ELF-1 (cell line): ENCODE data around the gene PTGIS.

Experiments used
- DNase-seq: peaks from one replicate; pipeline ENCODE4 v3.0.0-alpha.2; 2016; ENCODE audit warnings: low read depth, low spot score

PTGIS gene

DNA sequence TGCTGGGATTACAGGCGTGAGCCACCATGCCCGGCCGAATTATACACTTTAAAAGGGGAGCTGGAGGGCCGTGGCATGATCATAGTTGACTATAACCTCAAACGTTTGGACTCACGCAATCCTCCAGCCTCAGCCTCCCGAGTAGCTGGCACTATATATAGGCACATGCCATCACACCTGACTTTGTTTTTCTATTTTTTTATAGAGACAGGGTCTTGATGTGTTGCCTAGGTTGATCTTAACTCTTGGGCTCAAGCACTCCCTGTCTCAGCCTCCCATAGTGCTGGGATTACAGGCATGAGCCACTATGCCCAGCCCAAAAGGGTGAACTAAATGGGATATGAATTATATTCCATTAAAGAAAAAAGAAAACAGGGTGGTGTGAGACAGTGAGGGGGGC is 7.8 kb downstream of the PTGIS start:
- DNase-seq, result no peak

DNA sequence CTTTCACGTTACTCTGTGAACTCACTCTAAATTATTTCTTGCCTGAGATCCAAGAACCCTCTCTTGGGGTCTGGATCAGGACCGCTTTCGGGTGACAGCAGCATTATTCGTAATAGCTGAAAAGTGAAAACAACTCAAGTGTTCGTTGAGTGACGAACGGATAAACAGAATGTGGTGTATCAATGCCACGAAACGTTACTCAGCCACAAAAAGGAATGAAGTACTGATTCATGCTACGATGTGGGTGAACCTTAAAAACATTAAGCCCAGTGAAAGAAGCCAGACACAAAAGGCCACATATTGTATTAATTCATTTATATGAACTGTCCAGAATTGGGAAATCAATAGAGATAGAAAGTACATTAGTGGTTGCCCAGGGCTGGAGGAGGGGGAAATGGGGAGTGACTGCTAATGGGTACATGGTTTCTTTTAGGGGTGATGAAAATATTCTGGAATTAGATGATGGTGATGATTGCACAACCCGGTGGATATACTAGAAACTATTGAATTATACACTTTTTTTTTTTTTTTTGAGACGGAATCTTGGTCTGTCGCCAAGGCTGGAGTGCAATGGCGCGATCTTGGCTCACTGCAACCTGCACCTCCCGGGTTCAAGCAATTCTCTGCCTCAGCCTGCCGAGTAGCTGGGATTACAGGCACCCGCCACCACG is 8.4 kb downstream of the PTGIS start:
- DNase-seq, result no peak

DNA sequence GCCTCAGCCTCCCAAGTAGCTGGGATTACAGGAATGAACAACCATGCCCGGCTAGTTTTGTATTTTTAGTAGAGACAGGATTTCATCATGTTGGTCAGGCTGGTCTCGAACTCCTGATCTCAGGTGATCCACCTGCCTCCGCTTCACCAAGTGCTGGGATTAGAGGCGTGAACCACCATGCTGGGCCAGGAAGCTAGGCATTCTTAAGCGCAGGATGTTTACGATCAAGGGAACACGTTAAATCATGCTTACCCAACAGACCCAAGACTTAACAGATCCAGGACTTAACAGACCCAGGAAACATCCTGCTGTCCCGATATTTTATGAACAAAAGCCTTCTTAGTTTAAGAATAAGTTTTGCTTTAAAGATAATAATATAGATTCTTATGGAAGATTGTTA is 9.1 kb downstream of the PTGIS start:
- no peak for DNase-seq

DNA sequence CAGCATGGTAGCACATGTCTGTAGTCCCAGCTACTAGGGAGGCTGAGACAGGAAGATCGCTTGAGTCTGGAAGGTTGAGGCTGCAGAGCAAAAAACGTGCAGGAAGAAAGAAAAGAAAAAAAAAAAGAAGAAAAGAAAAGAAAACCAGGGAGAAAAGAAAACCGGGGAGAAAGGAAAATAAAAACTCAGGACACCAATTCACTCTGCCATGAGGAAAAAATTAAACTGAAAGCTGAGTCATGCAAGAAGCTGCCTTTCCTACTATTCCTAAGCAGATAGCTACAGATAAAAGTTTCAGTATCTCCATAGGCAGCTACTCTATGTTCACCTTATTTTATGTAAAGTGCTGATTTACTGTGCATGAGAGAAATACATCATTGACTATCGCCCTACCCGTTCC is 10.5 kb downstream of the PTGIS start:
- no peak for DNase-seq

DNA sequence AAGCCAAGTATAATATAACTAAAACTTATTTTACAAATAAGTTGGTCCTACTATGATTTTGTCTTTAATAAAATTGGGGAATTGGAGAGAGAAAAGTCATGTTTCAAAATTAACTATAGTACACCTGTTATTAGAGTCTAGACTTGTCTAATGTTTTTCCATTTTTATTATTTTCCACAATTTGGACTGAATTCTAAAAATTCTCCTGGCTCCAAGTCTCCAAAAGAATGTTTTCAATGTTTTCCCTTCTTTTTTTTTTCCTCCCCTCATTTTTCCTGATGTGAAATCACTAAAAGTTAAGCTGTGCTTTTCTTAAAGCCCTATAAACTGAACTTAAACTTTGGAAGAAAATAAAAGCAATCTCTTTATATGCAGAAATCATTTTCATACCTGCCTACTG is 11.3 kb downstream of the PTGIS start:
- no peak for DNase-seq

DNA sequence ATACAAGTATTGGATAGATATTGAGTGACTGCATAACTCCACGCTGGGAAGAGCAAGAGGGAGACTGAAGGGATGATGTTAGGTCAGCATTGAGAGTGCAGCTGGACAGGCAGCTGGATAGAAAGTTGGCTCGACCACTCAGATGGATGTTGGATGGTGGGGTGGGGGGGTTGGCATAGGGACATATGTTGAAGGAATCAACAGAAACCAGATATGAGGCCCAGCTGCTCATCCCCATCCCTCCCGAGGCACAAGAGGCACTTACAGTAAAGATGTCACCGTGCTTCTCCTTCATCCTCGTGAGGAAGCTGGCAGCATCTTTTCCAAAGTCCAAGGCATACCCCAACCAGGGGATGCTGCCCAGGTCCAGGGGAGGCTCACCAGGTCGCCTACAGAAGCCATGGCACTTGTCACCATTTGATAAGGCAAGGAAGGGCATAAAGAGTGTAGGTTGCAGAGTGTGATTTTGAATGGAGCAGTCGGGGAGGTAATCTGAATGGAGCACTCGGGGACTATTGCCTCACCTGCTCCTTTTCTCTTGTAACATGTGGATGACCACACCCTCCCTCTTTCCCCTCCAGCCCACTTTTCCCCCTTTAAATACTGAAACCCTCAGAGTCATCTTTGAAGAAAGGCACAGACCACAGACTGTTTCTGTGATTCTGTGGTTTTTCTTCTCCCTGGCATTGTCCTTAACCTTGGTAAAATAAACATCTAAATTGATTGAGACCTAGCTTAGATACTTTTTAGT is 18.0 kb downstream of the PTGIS start:
- DNase-seq, result no peak

DNA sequence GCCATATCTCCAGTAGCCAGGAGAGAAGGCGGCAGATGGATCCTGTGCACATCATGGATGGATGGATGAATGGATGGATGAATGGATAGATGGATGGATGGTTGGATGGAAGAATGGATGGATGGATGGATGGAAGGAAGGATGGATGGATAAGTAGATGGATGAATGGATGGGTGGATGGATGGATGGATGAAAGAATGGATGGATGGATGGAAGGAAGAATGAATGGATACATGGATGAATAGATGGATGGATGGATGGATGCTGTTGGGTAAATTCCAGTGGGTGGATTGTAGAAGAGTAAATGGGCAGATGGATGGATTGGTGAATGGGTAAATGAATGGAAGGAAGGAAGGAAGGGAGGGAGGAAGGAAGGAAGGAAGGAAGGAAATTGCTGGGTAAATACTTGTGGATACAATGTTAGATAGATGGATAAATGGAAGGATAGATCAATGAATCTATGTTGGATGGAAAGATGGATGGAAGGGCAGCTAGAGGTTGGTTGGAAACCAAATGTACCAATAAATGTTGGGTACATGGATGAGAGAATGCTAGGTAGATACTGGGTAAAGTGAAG is 19.5 kb downstream of the PTGIS start:
- DNase-seq, result no peak

DNA sequence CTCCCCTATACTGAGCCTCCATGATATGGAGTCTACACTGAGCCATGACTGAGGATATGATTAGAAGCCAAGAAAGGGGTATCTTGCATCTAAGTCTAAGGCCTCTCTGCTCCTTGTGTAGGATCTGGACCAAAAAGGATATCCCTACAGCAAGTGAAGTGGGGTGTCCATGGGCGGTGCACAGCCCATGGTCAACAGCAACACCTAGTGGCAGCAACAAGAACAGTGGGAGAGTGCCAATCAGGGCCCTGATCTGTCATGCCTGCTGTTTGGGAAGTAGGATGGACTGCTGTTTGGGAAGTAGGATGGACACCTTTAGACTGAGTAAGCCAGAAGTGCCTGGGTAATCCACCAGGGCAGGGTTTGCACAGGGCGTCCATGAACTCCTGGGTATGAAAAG is 22.4 kb downstream of the PTGIS start:
- no peak for DNase-seq

DNA sequence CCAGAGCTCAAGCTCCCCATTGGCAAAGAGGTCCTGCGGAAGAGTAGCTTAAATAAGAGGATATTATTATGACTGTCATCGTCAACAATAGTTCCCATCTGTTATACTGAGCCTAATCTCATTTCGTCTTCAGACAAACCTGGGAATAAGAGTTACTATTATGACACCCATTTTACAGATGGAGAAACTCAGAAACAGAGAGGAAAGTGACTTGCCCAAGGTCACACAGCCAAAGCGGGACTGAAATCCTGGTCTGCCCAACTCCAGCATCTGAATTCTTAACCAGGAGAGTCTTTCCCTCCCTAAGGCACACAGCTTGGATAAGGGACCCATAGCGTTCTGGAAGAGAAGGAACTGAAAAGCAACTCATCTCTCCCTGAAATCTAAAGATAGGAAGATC is 23.4 kb downstream of the PTGIS start:
- no peak for DNase-seq

DNA sequence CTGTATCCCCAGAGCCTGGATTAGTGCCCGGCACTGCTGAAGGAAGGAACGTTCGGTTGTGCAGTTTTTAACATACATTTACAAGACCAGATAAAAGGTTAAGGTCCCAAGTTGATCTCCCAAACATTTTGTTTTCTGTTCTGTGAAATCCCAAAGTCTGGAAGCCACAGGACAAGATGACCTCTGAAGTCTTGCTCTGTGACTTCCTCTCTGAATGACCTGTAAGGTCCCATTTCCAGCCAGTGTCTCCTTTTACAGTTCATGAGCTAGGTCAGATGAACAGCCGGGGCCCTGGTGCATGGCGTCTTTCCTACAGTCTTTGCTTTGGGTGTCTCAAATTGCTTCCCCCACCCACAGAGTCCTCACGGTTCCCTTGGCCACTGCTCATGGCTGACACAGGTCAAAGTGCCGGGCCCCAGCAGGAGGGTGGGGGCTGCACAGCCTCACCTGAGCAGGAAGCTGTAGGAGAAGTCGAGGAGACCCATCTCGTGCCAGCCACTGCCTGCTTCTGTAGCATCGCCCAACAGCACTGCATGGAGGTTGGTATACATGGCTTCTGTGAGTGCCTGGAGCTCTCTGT is 24.0 kb downstream of the PTGIS start:
- no peak for DNase-seq

DNA sequence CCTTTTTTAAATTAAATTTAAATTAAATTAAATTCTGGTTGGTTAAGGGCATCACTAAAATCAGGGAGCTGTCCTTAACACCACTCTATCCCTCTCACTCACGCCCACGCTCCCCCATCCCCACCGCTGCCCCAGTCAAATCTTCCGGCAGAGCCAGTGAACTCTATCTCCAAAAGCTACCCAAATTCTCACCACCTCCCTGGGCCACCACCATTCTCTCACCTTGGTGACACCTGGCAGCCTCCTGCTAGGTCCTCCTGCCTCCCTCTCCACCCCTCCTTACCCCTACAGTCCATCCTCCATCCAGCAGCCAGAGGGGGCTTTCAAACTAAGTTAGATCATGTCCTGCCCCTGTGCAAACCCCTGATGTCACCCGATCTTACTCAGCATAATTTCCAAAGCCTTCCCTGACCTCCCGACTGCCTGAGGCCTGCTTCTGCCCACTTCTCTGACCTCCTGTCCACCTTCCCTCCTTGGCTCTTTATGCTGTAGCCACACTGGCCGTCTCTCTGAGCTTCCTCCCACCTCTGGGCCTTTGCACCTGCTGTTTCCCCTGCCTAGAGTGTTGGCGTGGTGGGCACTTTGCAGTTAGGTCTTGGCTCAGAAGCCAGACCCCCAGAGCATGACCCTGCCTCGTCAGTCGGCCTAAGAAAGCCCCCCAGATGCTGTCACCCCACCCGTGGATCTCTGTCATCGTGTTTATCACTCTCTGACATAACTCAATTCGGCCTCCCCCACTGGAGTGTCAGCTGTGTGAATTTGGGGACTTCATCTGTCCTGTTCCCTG is 24.7 kb downstream of the PTGIS start:
- peak; percentile 32 for DNase-seq

DNA sequence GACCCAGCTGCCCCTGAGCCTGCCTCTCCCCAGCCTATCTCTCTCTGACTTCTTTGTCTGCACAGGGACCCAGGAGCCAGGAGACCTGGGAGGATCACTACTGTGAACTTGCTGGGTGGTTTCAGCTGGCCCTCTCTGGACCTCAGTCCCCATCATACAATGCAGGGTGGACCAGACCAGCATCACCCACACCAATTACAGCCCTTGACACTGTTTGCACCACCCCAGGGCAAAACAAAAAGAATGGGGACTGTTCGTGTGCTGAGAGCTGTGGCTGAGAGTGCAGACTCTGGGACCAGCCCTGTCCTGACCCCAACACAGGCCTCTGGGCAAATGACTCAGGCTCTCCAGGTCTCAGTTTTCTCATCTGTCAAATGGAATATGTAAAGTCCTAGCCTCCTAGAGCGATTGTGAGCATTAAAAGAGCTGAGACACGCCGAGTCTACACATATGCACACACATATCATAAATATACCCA is 25.4 kb downstream of the PTGIS start:
- DNase-seq, result peak; percentile 75

DNA sequence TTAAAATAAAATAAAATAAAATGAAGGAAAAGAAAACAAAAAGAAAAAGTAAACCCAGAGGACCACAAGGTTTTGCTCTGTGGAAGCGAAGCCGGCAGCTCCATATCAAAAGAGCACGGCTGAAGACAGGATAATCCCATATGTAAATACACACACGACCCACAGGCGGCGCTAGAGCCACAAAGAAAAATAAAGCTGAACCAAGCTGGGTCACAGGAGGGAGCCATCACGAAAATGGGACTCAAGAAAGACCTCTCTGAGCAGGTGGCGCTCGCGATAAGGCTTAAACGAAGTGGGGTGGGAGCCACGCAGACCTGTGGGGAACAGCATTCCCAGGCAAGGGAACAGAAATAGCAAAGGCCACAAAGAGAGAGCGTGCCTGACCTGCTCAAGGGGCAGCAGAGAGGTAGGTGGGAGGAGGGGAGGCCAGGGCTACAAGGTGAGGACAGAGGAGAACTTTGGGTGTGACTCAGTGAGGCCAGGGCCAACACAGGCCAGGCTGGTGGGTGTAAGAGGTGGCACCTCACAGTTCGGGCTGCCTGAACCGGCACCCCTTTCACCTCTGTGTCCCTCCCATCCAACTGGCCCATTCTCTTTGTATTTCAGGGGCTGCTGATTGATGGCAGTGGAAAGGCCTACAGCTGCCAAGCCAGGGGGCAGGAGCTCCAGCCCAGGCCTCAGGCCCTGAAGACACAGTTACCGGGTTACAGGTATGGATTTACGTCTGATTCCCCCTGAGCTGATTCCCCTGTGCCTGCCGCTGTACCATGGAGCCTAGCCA is 26.0 kb downstream of the PTGIS start:
- DNase-seq, result peak; percentile 88

DNA sequence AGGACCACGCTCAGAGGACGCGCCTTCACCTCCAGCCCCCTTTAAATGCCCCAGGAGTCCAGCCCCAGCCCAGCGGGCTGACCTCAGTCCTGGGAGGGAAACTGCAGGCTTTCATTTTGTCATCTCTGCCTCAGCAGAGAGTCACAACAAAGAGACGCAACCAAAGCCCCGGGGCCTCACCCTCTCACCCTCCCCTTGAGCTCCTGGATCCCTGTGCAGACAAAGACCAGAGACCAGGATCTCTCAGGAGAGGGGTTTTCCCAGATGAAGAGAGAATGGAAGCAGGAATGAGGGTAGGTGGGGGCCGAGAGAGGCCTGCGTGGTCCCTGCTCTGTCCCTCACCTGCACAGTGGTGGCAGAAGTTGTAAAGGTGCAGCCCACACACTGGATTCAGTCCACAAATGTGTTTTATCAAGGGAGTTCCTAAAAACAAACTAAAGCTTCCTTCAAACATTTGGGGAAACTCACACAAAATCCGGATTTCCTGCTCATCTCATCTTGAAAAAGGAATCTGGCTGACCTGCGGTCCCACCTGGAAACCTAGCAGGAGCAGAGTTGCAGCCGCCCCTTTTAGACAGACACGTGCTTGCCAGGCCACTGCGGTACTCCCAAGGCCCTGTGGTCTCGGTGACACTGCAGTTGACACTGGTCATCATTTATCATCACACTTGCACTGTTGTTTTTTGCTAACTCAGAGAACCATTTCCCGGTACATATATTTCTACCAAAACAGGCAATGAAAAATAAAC is 27.1 kb downstream of the PTGIS start:
- DNase-seq, result peak; percentile 85

DNA sequence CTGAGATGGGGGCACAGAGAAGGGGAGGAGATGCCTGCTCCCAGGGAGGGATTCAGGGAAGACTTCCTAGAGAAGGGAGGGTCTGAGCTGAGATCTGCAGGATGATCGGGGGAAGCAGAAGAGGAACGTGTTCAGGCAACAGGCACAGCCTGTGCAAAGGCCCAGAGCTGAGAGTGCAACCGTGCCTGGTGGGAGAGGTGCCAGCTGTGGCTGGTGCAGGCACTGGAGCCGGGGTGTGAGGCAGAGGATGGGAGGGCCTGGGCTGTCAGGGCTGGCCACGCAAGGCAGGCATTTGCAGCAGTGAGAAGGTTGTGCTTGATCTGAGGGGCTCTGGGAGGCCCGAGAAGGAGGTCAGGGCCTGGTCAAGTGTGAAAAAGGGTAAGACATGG is 27.7 kb downstream of the PTGIS start:
- DNase-seq, result no peak

DNA sequence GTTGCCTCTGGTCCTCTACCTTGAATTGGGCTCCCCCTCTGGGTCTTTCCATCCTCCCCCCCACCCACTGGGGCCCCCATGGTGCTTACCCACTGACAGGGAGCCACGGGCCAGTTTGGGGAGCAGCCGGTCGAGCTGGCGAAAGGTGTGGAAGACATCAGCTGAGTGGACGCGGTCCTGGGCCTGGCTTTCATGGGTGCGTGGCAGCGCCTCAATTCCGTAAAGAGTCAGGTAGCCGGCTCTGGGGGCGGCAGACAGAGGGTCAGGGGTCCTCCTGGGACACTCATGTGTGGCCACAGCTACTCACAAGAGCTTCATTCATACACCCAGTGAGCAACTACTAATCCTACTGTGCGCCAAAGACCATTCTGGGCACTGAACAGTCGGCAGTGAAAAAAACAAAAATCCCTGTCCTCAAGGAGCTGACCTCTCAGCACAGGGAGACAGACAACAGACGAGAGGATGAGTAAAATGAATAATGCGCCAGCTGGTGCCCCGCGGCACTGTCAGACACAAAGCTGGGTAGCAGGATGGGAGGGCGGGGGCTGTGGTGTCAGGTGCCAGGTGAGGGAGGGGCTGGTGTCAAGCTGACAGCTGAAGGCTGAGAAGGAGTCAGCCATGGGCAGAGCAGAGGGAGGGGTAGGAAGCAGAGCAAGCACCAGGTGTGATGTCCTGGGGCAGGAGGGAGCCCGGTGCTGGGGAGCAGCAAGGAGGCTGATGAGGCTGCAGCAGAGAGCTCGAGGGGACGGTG is 28.3 kb downstream of the PTGIS start:
- DNase-seq, result peak; percentile 63

DNA sequence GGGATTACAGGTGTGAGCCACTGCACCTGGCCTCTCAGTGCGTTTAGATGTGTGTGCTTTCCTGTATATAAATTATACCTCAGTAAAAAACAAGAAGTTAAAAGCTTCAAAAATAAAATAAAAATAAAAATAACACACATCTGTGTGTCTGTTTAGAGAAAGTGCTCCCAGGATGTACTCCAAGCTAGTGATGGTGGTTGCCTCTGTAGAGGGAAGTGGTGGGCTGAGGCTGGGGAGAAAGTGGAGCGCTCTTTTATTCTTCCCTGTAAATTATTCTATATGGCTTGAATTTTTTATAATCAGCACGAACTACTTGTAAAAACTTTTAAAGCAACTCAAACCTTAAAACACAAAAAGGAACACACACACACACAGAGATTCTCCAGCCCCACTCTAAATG is 29.0 kb downstream of the PTGIS start:
- no peak for DNase-seq

DNA sequence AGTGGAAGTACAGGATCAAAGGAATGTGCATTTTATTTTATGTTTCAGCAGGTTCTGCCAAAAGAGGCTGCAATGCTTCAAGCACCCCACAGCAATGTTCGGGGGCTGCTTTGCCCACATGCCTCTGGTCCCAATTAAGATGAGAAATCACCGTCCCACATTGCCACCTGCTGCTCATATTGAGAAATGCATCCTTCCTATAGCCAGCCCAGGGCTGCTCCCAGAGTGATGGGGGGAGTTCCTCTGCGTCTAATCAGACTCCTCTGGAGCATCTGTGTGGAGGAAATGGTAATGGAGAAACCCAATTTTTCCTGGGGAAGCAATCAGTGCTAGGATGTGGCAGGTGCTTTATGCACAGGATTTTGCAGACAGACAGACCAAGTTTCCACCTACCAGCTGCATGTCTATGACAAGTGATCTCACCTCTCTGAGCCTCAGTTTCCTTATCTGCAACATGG is 33.7 kb downstream of the PTGIS start:
- peak; percentile 79 for DNase-seq

DNA sequence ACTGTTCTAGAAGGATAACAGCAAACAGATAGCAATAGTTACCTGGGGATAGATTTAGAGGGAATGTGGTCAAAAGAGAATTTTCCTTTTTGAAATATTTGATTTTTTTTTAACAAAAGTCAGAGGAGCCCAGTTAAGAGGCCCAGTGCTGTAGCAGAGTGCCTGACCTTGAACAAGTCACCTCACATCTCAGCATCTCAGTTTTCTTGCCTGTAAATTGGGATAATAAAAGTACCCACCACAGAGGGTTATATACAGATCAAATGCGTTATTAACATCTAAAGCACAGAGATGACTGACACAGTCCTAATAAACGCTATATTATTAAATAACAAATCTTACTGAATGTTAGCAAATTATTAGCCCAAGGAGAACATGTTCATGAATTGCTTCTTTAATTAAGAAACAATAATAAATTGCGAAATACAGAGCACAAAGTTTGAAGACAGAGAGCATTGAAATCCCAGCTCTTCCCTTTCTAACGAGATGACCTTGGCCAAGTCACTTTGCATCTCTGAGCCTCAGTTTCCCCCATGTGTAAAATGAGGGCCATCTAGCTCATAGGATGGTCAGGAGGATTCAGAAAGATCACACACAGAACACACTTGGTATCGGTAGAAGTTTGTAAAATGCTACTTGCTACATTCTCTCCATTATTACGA is 35.5 kb downstream of the PTGIS start:
- no peak for DNase-seq
